ENCODE results near the gene COL19A1. TPM values are rescaled to one million over a fixed set of nuclear protein-coding genes. Genes with fewer than 3 reads are reported as not detected.

Gene COL19A1
- total and polyA plus RNA-seq, 9 of the 15 experiments (the other 6 are each of a cell fraction or from before 2014, with no cell fraction given) = not detected

GRCh38 chr6:70162972-70163371, 296.6 kb downstream of the COL19A1 start:
- H3K4me2 ChIP-seq (ENCODE audit: insufficient read depth, low read length) = peak overlapping the region; percentile 27
- ChIA-PET POLR2A (interaction anchor here (1.2 kb wide), 1 partner anchor 13 kb away, joined by 3 read pairs; no protein-coding TSS in a partner anchor), CTCF (ENCODE audit: low intra/inter-chr PET ratio) (no interaction called here)
- BruUV-seq (replicated peaks) = no TSS peak
- H3K27me3 ChIP-seq (ENCODE audit: control insufficient read depth in 2 of 2, insufficient read depth in 2 of 2, low read length in 2 of 2) = no peaks in the 10 kb centered on the region
- peak overlapping the region in 1 of 2 experiments; percentile 7; a peak in 1 of 4 replicates for H3K9ac ChIP-seq (ENCODE audit: insufficient read depth in 1 of 2, low read depth in 2 of 2, low read length in 2 of 2)
- no peaks in the 10 kb centered on the region for H3K79me2 ChIP-seq (ENCODE audit: control insufficient read depth, insufficient read depth, low read length)
- no peak overlapping the region for H3K4me3 ChIP-seq
- H4K20me1 ChIP-seq (replicated peaks; ENCODE audit: control insufficient read depth, insufficient read depth, low read length) = no peaks in the 10 kb centered on the region
- peak overlapping the region; percentile 69 for H2AFZ ChIP-seq (ENCODE audit: low read depth, low read length)
- H3K27ac ChIP-seq (ENCODE audit: extremely low read depth, low read depth, low read length) = peak overlapping the region; percentile 59
- no peaks in the 10 kb centered on the region for H3K9me1 ChIP-seq (ENCODE audit: control insufficient read depth, insufficient read depth, low read length)
- no peaks in the 10 kb centered on the region for H3K9me3 ChIP-seq (replicated peaks; ENCODE audit: control insufficient read depth, insufficient read depth, low read depth, low read length)
- no peaks in the 10 kb centered on the region for H3K36me3 ChIP-seq (ENCODE audit: control insufficient read depth, insufficient read depth, low read length)
- in situ Hi-C loops (cut with MboI) (no loop called here), intact Hi-C loops (cut with micrococcal nuclease) (no loop called here)
- H3K4me1 ChIP-seq (replicated peaks in 1 of 2; ENCODE audit: control insufficient read depth in 2 of 2, insufficient read depth in 2 of 2, low read length in 2 of 2) = peaks cover 5 to 27% of the 10 kb centered on the region in 2 experiments
- FAIRE-seq = peak; percentile 70
- DNase-seq (ENCODE audit: extremely low read depth in 1 of 4, low spot score in 3 of 4) = peak; percentile 49 to 77 (median 64)
- ATAC-seq = peak; percentile 37
- 5% methylated on average over 3 of the region's 3 CpGs for WGBS (ENCODE audit: insufficient coverage, low coverage, missing lambda C conversion rate)
- TF ChIP-seq TCF3 (CRISPR knock-in tag; IDR thresholded peaks at IDR 0.05) (peak; percentile 87), NFIX (CRISPR knock-in tag; IDR thresholded peaks at IDR 0.05; ENCODE audit: low read depth) (no peak), ARID1B (IDR thresholded peaks at IDR 0.05) (peak; percentile 94), KAT2B (IDR thresholded peaks at IDR 0.05; ENCODE audit: low read depth, low read length) (no peak), ZNF140 (CRISPR knock-in tag; IDR thresholded peaks at IDR 0.05) (no peak), CREM (IDR thresholded peaks at IDR 0.05; ENCODE audit: low read depth) (0 out of 2 replicates have a peak, but pooled peaks have one; percentile 8), ZNF41 (CRISPR knock-in tag; conservative IDR thresholded peaks at IDR 0.05) (no peak), ID3 (CRISPR knock-in tag; IDR thresholded peaks at IDR 0.05) (no peak), ID3 (tag; IDR thresholded peaks at IDR 0.05) (peak; percentile 91), TEAD4 (IDR thresholded peaks at IDR 0.05; ENCODE audit: low read length) (peak; percentile 92), TEAD4 (CRISPR knock-in tag; IDR thresholded peaks at IDR 0.05; ENCODE audit: borderline replicate concordance) (no peak), FOXA3 (CRISPR knock-in tag; conservative IDR thresholded peaks at IDR 0.05 in 1 of 2, IDR thresholded peaks at IDR 0.05 in 1 of 2) (0 out of 4 replicates have a peak, but pooled peaks of 1 of the 2 experiments have one; percentile 12), NR2C2 (CRISPR knock-in tag; IDR thresholded peaks at IDR 0.05) (no peak), NR2C2 (tag; IDR thresholded peaks at IDR 0.05) (no peak), DEAF1 (CRISPR knock-in tag; IDR thresholded peaks at IDR 0.05) (no peak), ZC3H8 (IDR thresholded peaks at IDR 0.05) (no peak), ZBTB43 (CRISPR knock-in tag; IDR thresholded peaks at IDR 0.05) (no peak), FOXM1 (IDR thresholded peaks at IDR 0.05; ENCODE audit: low read depth) (peak; percentile 73), FOXM1 (CRISPR knock-in tag; IDR thresholded peaks at IDR 0.05; ENCODE audit: low read depth) (no peak), ZNF639 (CRISPR knock-in tag; conservative IDR thresholded peaks at IDR 0.05 in 1 of 2, IDR thresholded peaks at IDR 0.05 in 1 of 2) (no peak)
